ENCODE data around the gene CMIP.

The CMIP gene

DNA sequence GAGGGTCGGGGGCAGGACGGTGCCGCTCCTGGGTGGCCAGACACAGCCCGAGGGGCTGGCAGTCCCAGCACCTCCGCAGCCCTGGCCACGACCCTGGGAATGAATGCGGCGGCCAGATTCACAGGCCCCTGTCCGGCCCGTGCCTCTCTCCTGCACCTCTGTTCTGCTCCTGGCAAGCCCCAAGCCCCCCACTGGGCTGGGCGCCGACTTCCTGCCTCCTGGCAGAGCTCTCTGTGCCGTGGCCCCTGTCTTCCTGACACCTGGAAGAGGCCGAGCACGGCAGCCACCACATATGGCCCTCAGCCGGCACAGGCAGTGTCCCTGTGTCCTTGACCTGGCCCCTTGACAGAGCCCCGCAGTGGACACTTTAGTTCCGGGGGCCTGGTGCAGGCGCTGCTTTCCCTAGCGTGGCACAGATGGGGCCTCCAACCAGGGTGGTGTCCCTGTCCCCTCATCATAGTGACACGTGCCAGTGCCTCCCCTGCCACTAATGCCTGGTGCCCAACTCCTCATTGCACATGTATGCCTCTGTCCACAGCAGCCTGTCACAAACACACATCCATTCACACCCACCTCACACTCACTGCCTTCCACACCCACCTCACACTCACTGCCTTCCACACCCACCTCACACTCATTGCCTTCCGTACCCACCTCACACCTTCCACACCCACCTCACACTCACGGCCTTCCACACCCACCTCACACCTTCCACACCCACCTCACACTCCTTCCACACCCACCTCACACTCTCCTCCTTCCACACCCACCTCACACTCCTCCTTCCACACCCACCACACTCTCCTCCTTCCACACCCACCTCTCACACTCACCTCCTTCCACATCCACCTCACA lies 223.9 kb downstream of the CMIP start:
- Histone ChIP-seq H3K4me3 (ENCODE audit: low read depth, low read length) (no peak overlapping the region), H3K9me3 (ENCODE audit: control insufficient read depth, insufficient read depth, low read length) (no peaks in the 10 kb centered on the region), H3K4me1 (ENCODE audit: control insufficient read depth, insufficient read depth, low read length) (no peaks in the 10 kb centered on the region), H3K36me3 (ENCODE audit: control insufficient read depth, insufficient read depth, low read length) (peaks cover 38% of the 10 kb centered on the region), H3K27ac (ENCODE audit: low read depth, low read length) (no peak overlapping the region), H3K9ac (ENCODE audit: low read depth, low read length) (no peak overlapping the region), H3K27me3 (ENCODE audit: control insufficient read depth, insufficient read depth, low read length) (no peaks in the 10 kb centered on the region)

- Histone ChIP-seq H3K9me3 (ENCODE audit: control insufficient read depth, insufficient read depth, low read length) (no peaks in the 10 kb centered on the region), H3K36me3 (ENCODE audit: control insufficient read depth, insufficient read depth, low read length) (peaks cover 35% of the 10 kb centered on the region), H3K27ac (ENCODE audit: low read depth, low read length) (no peak overlapping the region), H3K4me3 (ENCODE audit: low read depth, low read length) (no peak overlapping the region), H3K27me3 (ENCODE audit: control insufficient read depth, insufficient read depth, low read length) (no peaks in the 10 kb centered on the region), H3K9ac (ENCODE audit: low read depth, low read length) (no peak overlapping the region), H3K4me1 (ENCODE audit: control insufficient read depth, insufficient read depth, low read length) (no peaks in the 10 kb centered on the region)
Observed at GRCh38 chr16:81669473-81670350, 225.1 kb downstream of the CMIP start.

GRCh38 chr16:81671738-81672597 lies 227.4 kb downstream of the CMIP start:
- no peaks in the 10 kb centered on the region for H3K27me3 ChIP-seq (ENCODE audit: control insufficient read depth, insufficient read depth, low read length)
- no peak overlapping the region for H3K9ac ChIP-seq (ENCODE audit: low read depth, low read length)
- H3K4me3 ChIP-seq (ENCODE audit: low read depth, low read length): no peak overlapping the region
- no peak overlapping the region for H3K27ac ChIP-seq (ENCODE audit: low read depth, low read length)
- no peaks in the 10 kb centered on the region for H3K4me1 ChIP-seq (ENCODE audit: control insufficient read depth, insufficient read depth, low read length)
- H3K9me3 ChIP-seq (ENCODE audit: control insufficient read depth, insufficient read depth, low read length): no peaks in the 10 kb centered on the region
- peaks cover 26% of the 10 kb centered on the region for H3K36me3 ChIP-seq (ENCODE audit: control insufficient read depth, insufficient read depth, low read length)

- peaks cover 30% of the 10 kb centered on the region for H3K36me3 ChIP-seq (ENCODE audit: control insufficient read depth, insufficient read depth, low read length)
- H3K9ac ChIP-seq (ENCODE audit: low read depth, low read length): no peak overlapping the region
- H3K4me1 ChIP-seq (ENCODE audit: control insufficient read depth, insufficient read depth, low read length): no peaks in the 10 kb centered on the region
- H3K27me3 ChIP-seq (ENCODE audit: control insufficient read depth, insufficient read depth, low read length): no peaks in the 10 kb centered on the region
- no peak overlapping the region for H3K27ac ChIP-seq (ENCODE audit: low read depth, low read length)
- no peak overlapping the region for H3K4me3 ChIP-seq (ENCODE audit: low read depth, low read length)
- H3K9me3 ChIP-seq (ENCODE audit: control insufficient read depth, insufficient read depth, low read length): no peaks in the 10 kb centered on the region
Observed at GRCh38 chr16:81673432-81673831, 228.8 kb downstream of the CMIP start.

GRCh38 chr16:81675662-81676061 lies 231.1 kb downstream of the CMIP start:
- Histone ChIP-seq H3K9me3 (ENCODE audit: control insufficient read depth, insufficient read depth, low read length) (no peaks in the 10 kb centered on the region), H3K27ac (ENCODE audit: low read depth, low read length) (no peak overlapping the region), H3K4me1 (ENCODE audit: control insufficient read depth, insufficient read depth, low read length) (no peaks in the 10 kb centered on the region), H3K27me3 (ENCODE audit: control insufficient read depth, insufficient read depth, low read length) (no peaks in the 10 kb centered on the region), H3K9ac (ENCODE audit: low read depth, low read length) (no peak overlapping the region), H3K36me3 (ENCODE audit: control insufficient read depth, insufficient read depth, low read length) (peaks cover 47% of the 10 kb centered on the region), H3K4me3 (ENCODE audit: low read depth, low read length) (no peak overlapping the region)

DNA sequence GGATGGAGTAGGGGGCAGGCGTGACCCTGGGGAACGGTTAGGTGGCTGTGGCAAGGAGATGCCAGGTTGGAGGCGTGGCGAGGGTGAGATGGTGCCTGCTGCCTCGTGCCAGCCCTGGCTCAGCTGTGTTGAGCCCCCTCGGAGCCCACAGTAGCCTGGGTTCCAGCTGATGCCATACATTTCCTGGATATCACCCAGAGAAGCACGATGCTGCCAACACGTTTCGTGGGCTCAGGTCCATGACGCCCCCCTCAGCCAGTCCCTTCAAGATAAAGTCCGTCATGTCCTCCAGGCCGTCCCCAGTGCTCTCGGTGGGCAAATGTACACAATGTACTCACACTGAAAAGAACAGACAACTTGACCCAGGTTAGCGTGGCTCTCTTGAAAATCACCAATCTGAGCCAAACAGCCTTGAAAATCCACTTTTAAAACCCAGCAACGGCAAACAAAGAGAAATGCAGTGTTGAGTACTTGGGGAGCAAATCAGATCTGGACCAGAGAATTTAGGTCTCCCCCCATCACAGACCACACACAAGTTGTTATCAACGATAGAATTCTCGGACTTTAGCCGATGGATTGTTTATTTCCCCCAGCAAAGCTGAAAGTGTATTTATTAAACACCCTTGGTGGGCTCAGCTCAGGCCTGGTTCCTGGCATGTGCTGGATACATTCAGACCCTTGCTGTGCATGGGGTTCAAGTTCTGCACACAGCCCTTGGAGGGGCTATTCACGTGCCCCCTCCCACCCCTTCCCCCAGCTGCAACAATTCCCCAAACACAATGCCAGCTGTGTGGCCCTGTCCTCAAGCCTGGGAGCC lies 231.7 kb downstream of the CMIP start:
- Histone ChIP-seq H3K9me3 (ENCODE audit: control insufficient read depth, insufficient read depth, low read length) (no peaks in the 10 kb centered on the region), H3K27ac (ENCODE audit: low read depth, low read length) (no peak overlapping the region), H3K27me3 (ENCODE audit: control insufficient read depth, insufficient read depth, low read length) (no peaks in the 10 kb centered on the region), H3K9ac (ENCODE audit: low read depth, low read length) (no peak overlapping the region), H3K36me3 (ENCODE audit: control insufficient read depth, insufficient read depth, low read length) (peaks cover 49% of the 10 kb centered on the region), H3K4me1 (ENCODE audit: control insufficient read depth, insufficient read depth, low read length) (no peaks in the 10 kb centered on the region), H3K4me3 (ENCODE audit: low read depth, low read length) (no peak overlapping the region)

DNA sequence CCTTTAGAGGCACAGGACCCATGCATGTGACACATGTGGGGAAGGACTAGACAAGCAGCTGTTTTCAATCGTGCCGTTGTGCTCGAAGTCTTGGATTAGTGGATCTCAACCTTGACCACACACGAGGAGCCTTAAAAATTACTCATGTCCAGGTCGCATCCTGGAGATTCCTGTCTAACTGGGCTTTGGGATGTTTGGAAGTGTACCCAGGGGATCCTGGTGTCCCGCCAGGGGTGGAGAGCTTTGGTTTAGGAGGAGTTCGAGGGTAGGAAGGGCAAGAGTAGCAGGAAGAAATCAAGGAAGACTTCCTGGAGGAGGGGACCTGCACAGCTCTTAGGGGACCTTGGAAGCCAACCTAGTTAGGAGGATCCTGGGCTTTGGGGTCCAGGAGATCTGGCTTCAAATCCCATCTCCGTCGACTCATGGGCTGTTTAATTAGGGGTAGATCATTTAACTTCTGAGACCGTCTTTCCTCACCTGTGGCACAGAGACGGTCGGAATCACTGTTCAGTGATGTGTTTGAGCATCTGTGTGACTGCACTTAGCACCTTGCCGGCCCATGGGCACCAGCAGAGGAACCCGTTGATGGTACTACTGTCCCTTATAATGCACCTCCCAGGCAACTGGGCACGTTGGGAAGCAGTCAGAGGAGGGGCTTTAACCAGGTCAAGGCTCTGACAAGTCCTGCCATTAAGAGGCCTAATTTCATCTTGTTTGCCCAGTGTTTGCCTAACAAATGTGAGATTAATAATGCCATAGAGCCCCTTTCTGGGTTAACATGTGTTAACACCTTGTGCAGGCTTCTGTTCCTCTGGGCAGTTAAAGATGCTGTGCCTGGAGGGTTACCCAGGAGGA lies 232.5 kb downstream of the CMIP start:
- Histone ChIP-seq H3K4me3 (ENCODE audit: low read depth, low read length) (no peak overlapping the region), H3K36me3 (ENCODE audit: control insufficient read depth, insufficient read depth, low read length) (peaks cover 45% of the 10 kb centered on the region), H3K27me3 (ENCODE audit: control insufficient read depth, insufficient read depth, low read length) (no peaks in the 10 kb centered on the region), H3K4me1 (ENCODE audit: control insufficient read depth, insufficient read depth, low read length) (no peaks in the 10 kb centered on the region), H3K9ac (ENCODE audit: low read depth, low read length) (no peak overlapping the region), H3K9me3 (ENCODE audit: control insufficient read depth, insufficient read depth, low read length) (no peaks in the 10 kb centered on the region), H3K27ac (ENCODE audit: low read depth, low read length) (no peak overlapping the region)

- H3K36me3 ChIP-seq (ENCODE audit: control insufficient read depth, insufficient read depth, low read length): peaks cover 35% of the 10 kb centered on the region
- no peaks in the 10 kb centered on the region for H3K27me3 ChIP-seq (ENCODE audit: control insufficient read depth, insufficient read depth, low read length)
- H3K9ac ChIP-seq (ENCODE audit: low read depth, low read length): no peak overlapping the region
- H3K4me3 ChIP-seq (ENCODE audit: low read depth, low read length): no peak overlapping the region
- H3K4me1 ChIP-seq (ENCODE audit: control insufficient read depth, insufficient read depth, low read length): no peaks in the 10 kb centered on the region
- no peaks in the 10 kb centered on the region for H3K9me3 ChIP-seq (ENCODE audit: control insufficient read depth, insufficient read depth, low read length)
- no peak overlapping the region for H3K27ac ChIP-seq (ENCODE audit: low read depth, low read length)
Observed at GRCh38 chr16:81678326-81679095, 233.9 kb downstream of the CMIP start.

- Histone ChIP-seq H3K4me1 (ENCODE audit: control insufficient read depth, insufficient read depth, low read length) (no peaks in the 10 kb centered on the region), H3K9me3 (ENCODE audit: control insufficient read depth, insufficient read depth, low read length) (no peaks in the 10 kb centered on the region)
Observed at GRCh38 chr16:81679721-81680430, 235.3 kb downstream of the CMIP start.

More at GRCh38 chr16:81679721-81680430, 235.3 kb downstream of the CMIP start:
- H3K4me3 ChIP-seq (ENCODE audit: low read depth, low read length): no peak overlapping the region
- no peak overlapping the region for H3K27ac ChIP-seq (ENCODE audit: low read depth, low read length)
- no peak overlapping the region for H3K9ac ChIP-seq (ENCODE audit: low read depth, low read length)
- H3K36me3 ChIP-seq (ENCODE audit: control insufficient read depth, insufficient read depth, low read length): peaks cover 35% of the 10 kb centered on the region
- H3K27me3 ChIP-seq (ENCODE audit: control insufficient read depth, insufficient read depth, low read length): no peaks in the 10 kb centered on the region

All from HUES48 (cell line).